ENCODE data around the gene NDUFA13.

GRCh38 chr19:19488875-19489690 is 26.9 kb upstream of the NDUFA13 start:
- TF ChIP-seq SIN3A (IDR thresholded peaks at IDR 0.05; ENCODE audit: low read depth), result no peak
- TF ChIP-seq CTCF (IDR thresholded peaks at IDR 0.05 in 2 of 3, conservative IDR thresholded peaks at IDR 0.05 in 1 of 3; ENCODE audit: borderline replicate concordance in 1 of 3, insufficient read depth in 1 of 3, low read depth in 2 of 3, low read length in 2 of 3), result no peak
- no peak for TF ChIP-seq MAX (IDR thresholded peaks at IDR 0.05)
- TF ChIP-seq EZH2 (IDR thresholded peaks at IDR 0.05), result no peak
- no peak for TF ChIP-seq POLR2A (IDR thresholded peaks at IDR 0.05; ENCODE audit: borderline replicate concordance, extremely low read depth, insufficient read depth, insufficient read length)
- TF ChIP-seq SP1 (IDR thresholded peaks at IDR 0.05; ENCODE audit: low read depth), result no peak

Data from HCT116 (cell line).